H1 (cell line): ENCODE data around the gene TMEM253. TPM values are rescaled to one million over a fixed set of nuclear protein-coding genes. Genes with fewer than 3 reads are reported as not detected.

ENCODE experiments used
- CTCF ChIA-PET: fragments of 300-600 bp; sonication (Branson Sonifier 250); formaldehyde crosslinking; loops from one replicate; lab custom pipeline; 2021; ENCODE audit not compliant: partially characterized antibody; lab: Charles Lee
- POLR2A ChIA-PET: fragments of 300-600 bp; sonication (Branson Sonifier 250); formaldehyde crosslinking; loops from one replicate; lab custom pipeline; 2021; ENCODE audit warnings: inconsistent platforms; ENCODE audit not compliant: partially characterized antibody; lab: Charles Lee
- DNase-seq, 2 experiments: peaks; one replicate each; pipeline versions ENCODE4 v3.0.0 to v3.0.0-alpha.2; 2010 to 2022; ENCODE audit warnings: low spot score in 2 of 2, low read depth in 1 of 2, mixed read lengths in 1 of 2
- FAIRE-seq: peaks from 2 replicates; lab custom pipeline; 2011; peaks lifted over from hg19 to GRCh38; lab: Jason Lieb, UNC
- H2AFZ ChIP-seq: 2 replicates; pipeline ENCODE4 v1.8.1; 2012; ENCODE audit warnings: low read length, inconsistent platforms
- H2AK5ac ChIP-seq: 2 replicates; pipeline ENCODE4 v1.6.1; 2013; ENCODE audit warnings: low read depth, low read length
- H2BK120ac ChIP-seq: replicated peaks from 2 replicates; pipeline ENCODE3; 2013; ENCODE audit warnings: low read depth, low read length, inconsistent platforms
- H2BK12ac ChIP-seq: 2 replicates; pipeline ENCODE4 v1.6.1; 2013; ENCODE audit warnings: low read depth, low read length
- H2BK15ac ChIP-seq: 2 replicates; pipeline ENCODE4 v1.6.1; 2013; ENCODE audit warnings: low read length
- H2BK20ac ChIP-seq: 2 replicates; pipeline ENCODE4 v1.6.1; 2013; ENCODE audit warnings: low read length
- H2BK5ac ChIP-seq: 2 replicates; pipeline ENCODE4 v1.6.1; 2013; ENCODE audit warnings: low read depth, low read length
- H3K14ac ChIP-seq: 2 replicates; pipeline ENCODE4 v1.6.1; 2013; ENCODE audit warnings: inconsistent platforms; ENCODE audit not compliant: insufficient read length
- H3K18ac ChIP-seq: 2 replicates; pipeline ENCODE4 v1.6.1; 2013; ENCODE audit warnings: low read length; ENCODE audit errors: extremely low read depth
- H3K23ac ChIP-seq: 2 replicates; pipeline ENCODE4 v1.6.1; 2013; ENCODE audit warnings: inconsistent platforms; ENCODE audit not compliant: insufficient read length
- H3K23me2 ChIP-seq: 2 replicates; pipeline ENCODE4 v1.6.1; 2013; ENCODE audit warnings: low read depth, low read length
- H3K27ac ChIP-seq: 2 replicates; pipeline ENCODE4 v1.6.1; 2011; ENCODE audit warnings: low read depth, low read length, inconsistent platforms
- H3K27me3 ChIP-seq, 4 experiments: replicated peaks in 1 of 4; 1 replicate in 1 of 4; 2 replicates in 3 of 4; pipeline versions ENCODE4 v1.6.1 to v1.8.1; 2011 to 2013; ENCODE audit warnings: low read length in 3 of 4, mild to moderate bottlenecking in 3 of 4, inconsistent platforms in 2 of 4, mixed read lengths in 2 of 4, moderate library complexity in 1 of 4; ENCODE audit not compliant: control insufficient read depth in 3 of 4, insufficient read depth in 3 of 4; ENCODE audit errors: extremely low read depth in 1 of 4
- H3K36me3 ChIP-seq, 4 experiments: 2 replicates each; pipeline versions ENCODE4 v1.6.1 to v1.8.1; 2011 to 2013; ENCODE audit warnings: mild to moderate bottlenecking in 4 of 4, low read length in 3 of 4, moderate library complexity in 2 of 4, control low read depth in 1 of 4, inconsistent platforms in 1 of 4; ENCODE audit not compliant: insufficient read depth in 4 of 4, control insufficient read depth in 2 of 4
- H3K4ac ChIP-seq: replicated peaks from 2 replicates; pipeline ENCODE3; 2013; ENCODE audit warnings: low read length, low read depth, mixed read lengths, inconsistent platforms; ENCODE audit not compliant: insufficient read length
- H3K4me1 ChIP-seq, 4 experiments: replicated peaks in 1 of 4; 1 replicate in 1 of 4; 2 replicates in 3 of 4; pipeline versions ENCODE4 v1.6.1 to v1.8.1; 2011 to 2013; ENCODE audit warnings: low read length in 3 of 4, inconsistent platforms in 2 of 4, mixed read lengths in 1 of 4; ENCODE audit not compliant: insufficient read depth in 4 of 4, control insufficient read depth in 3 of 4
- H3K4me2 ChIP-seq, 2 experiments: 2 replicates each; pipeline versions ENCODE4 v1.6.1 to v1.8.1; 2011 to 2013; ENCODE audit warnings: low read depth in 2 of 2, low read length in 2 of 2, control low read depth in 1 of 2, inconsistent platforms in 1 of 2, mild to moderate bottlenecking in 1 of 2; ENCODE audit not compliant: insufficient read depth in 1 of 2
- H3K4me3 ChIP-seq, 4 experiments: fragments of 200-600, 300-600 bp in 1 of 4; sonication (generic), shearing (Covaris generic), sonication (Bioruptor Twin) in 1 of 4; 2 replicates each; pipeline versions ENCODE4 v1.5.1 to v1.8.1; 2011 to 2016; ENCODE audit warnings: low read length in 4 of 4, low read depth in 3 of 4, control low read depth in 2 of 4, inconsistent platforms in 2 of 4, mild to moderate bottlenecking in 2 of 4, mixed read lengths in 1 of 4, moderate library complexity in 1 of 4; ENCODE audit not compliant: insufficient read depth in 2 of 4; ENCODE audit errors: extremely low read depth in 1 of 4
- H3K56ac ChIP-seq: replicated peaks from 2 replicates; pipeline ENCODE3; 2013; ENCODE audit warnings: low read depth, mild to moderate bottlenecking, mixed read lengths, low read length, inconsistent platforms; ENCODE audit not compliant: insufficient read length
- H3K79me1 ChIP-seq: 2 replicates; pipeline ENCODE4 v1.6.1; 2013; ENCODE audit warnings: low read depth, low read length, control low read depth
- H3K79me2 ChIP-seq, 2 experiments: 2 replicates each; pipeline versions ENCODE4 v1.6.1 to v1.8.1; 2012 to 2013; ENCODE audit warnings: low read length in 2 of 2, mild to moderate bottlenecking in 2 of 2, inconsistent platforms in 1 of 2; ENCODE audit not compliant: insufficient read depth in 2 of 2, control insufficient read depth in 1 of 2
- H3K9ac ChIP-seq, 4 experiments: replicated peaks in 1 of 4; 1 replicate in 1 of 4; 2 replicates in 3 of 4; pipeline versions ENCODE4 v1.6.1 to v1.8.1; 2011 to 2013; ENCODE audit warnings: low read depth in 3 of 4, low read length in 3 of 4, control low read depth in 2 of 4, mild to moderate bottlenecking in 2 of 4, moderate library complexity in 2 of 4, inconsistent platforms in 1 of 4; ENCODE audit errors: extremely low read depth in 1 of 4
- H3K9me3 ChIP-seq, 2 experiments: 2 replicates each; pipeline versions ENCODE4 v1.6.1 to v1.8.1; 2012 to 2013; ENCODE audit warnings: mild to moderate bottlenecking in 2 of 2, moderate library complexity in 2 of 2, control low read depth in 1 of 2, inconsistent platforms in 1 of 2, low read depth in 1 of 2, low read length in 1 of 2, mixed read lengths in 1 of 2; ENCODE audit not compliant: insufficient read depth in 2 of 2
- H4K20me1 ChIP-seq, 2 experiments: replicated peaks in 1 of 2; 2 replicates each; pipeline versions ENCODE3 to v1.8.1; 2011 to 2013; ENCODE audit warnings: inconsistent platforms in 2 of 2, low read length in 2 of 2, mild to moderate bottlenecking in 1 of 2; ENCODE audit not compliant: insufficient read depth in 2 of 2, control insufficient read depth in 1 of 2
- H4K5ac ChIP-seq: 2 replicates; pipeline ENCODE4 v1.6.1; 2013; ENCODE audit warnings: low read length, low read depth, mixed read lengths, inconsistent platforms; ENCODE audit not compliant: insufficient read length
- H4K8ac ChIP-seq: 2 replicates; pipeline ENCODE4 v1.8.0; 2013; ENCODE audit warnings: mild to moderate bottlenecking, moderate library complexity, low read length, inconsistent platforms; ENCODE audit not compliant: insufficient read depth; ENCODE audit errors: extremely low read depth
- H4K91ac ChIP-seq: replicated peaks from 2 replicates; pipeline ENCODE3; 2013; ENCODE audit warnings: low read length, mixed read lengths, inconsistent platforms; ENCODE audit not compliant: insufficient read length
- CBX8 ChIP-seq: fragments of 300-800, 300-1000 bp; sonication (generic); IDR thresholded peaks from 2 replicates; pipeline ENCODE4 v1.7.1; 2016; ENCODE audit warnings: low read depth, low read length, borderline replicate concordance
- CTCF ChIP-seq, 3 experiments: IDR thresholded peaks; 1 replicate in 2 of 3; 2 replicates in 1 of 3; pipeline versions ENCODE4 v1.5.1 to v1.6.1; 2011; ENCODE audit warnings: low read length in 3 of 3, mild to moderate bottlenecking in 3 of 3, inconsistent platforms in 2 of 3, low read depth in 1 of 3, moderate library complexity in 1 of 3; ENCODE audit not compliant: insufficient read depth in 1 of 3; ENCODE audit errors: control extremely low read depth in 1 of 3
- KDM4A ChIP-seq: IDR thresholded peaks from one replicate; pipeline ENCODE4 v1.7.1; 2012; ENCODE audit warnings: low read depth, mild to moderate bottlenecking, moderate library complexity, low read length, inconsistent platforms; ENCODE audit not compliant: severe bottlenecking
- RXRA ChIP-seq: IDR thresholded peaks from 2 replicates; pipeline ENCODE4 v1.6.1; 2011; ENCODE audit warnings: low read depth, mild to moderate bottlenecking, low read length, moderate library complexity; ENCODE audit not compliant: insufficient read depth
- SP2 ChIP-seq: IDR thresholded peaks from 2 replicates; pipeline ENCODE4 v1.6.1; 2012; ENCODE audit warnings: mild to moderate bottlenecking, low read length, inconsistent platforms
- WGBS, 2 experiments: shearing (Covaris generic) in 1 of 2; methylation state at CpG; one replicate each; pipeline versions ENCODE4 v1.1.6 to v1.1.7; 2013 to 2015; ENCODE audit warnings: low lambda C conversion rate in 2 of 2, mixed read lengths in 2 of 2, inconsistent platforms in 1 of 2, low coverage in 1 of 2, missing lambda C conversion rate in 1 of 2; ENCODE audit not compliant: insufficient replicate concordance in 2 of 2, insufficient coverage in 1 of 2, insufficient read length in 1 of 2; ENCODE audit errors: extremely low coverage in 1 of 2, missing lambda C conversion rate in 1 of 2; 5-methylcytosine and 5-hydroxymethylcytosine counted together
- polyA plus RNA-seq, 7 experiments: library from polyadenylated mRNA; depleted of rRNA in 3 of 7; stranded (reverse) in 5 of 7; unstranded in 2 of 7; fragments of >200 nt in 5 of 7; fragments of 200-250 nt in 2 of 7; gene quantifications; 1 replicate in 5 of 7; 2 replicates in 1 of 7; 4 replicates in 1 of 7; pipeline versions ENCODE4 v1.2.1 to v1.2.3, GENCODE V29; 2011 to 2013; ENCODE audit warnings: missing spikeins in 2 of 7, mixed read lengths in 2 of 7
- total RNA-seq: library from RNA; stranded (reverse); fragmentation: NEBNext Ultra II Directional; extraction: Animal tissue kit (Norgen Biotek cat#: 25700); gene quantifications from 2 replicates; pipeline ENCODE4 v1.2.1, GENCODE V29; 2021

The TMEM253 gene
- total and polyA plus RNA-seq, 2 of the 8 experiments (the other 6 are each of a cell fraction or from before 2014, with no cell fraction given), result 1.9 to 2.2 TPM

- Histone ChIP-seq H3K9me3 (no peaks in the 10 kb centered on the region), H3K14ac (no peak overlapping the region), H2BK12ac (no peak overlapping the region), H3K79me1 (no peaks in the 10 kb centered on the region; the same call in 1 of the 2 replicates), H2BK5ac (no peak overlapping the region), H2BK20ac (no peak overlapping the region), H3K9ac (no peak overlapping the region), H4K20me1 (peaks cover 6 to 7% of the 10 kb centered on the region in 2 experiments), H2AK5ac (no peak overlapping the region), H3K4ac (no peak overlapping the region), H4K91ac (no peak overlapping the region), H3K56ac (no peak overlapping the region), H4K8ac (no peak overlapping the region), H3K4me2 (no peak overlapping the region), H3K23me2 (no peaks in the 10 kb centered on the region), H2AFZ (no peak overlapping the region), H3K18ac (no peak overlapping the region), H3K27ac (no peak overlapping the region), H4K5ac (no peak overlapping the region), H2BK120ac (no peak overlapping the region), H3K79me2 (no peaks in the 10 kb centered on the region), H2BK15ac (no peak overlapping the region), H3K27me3 (no peaks in the 10 kb centered on the region), H3K4me3 (no peak overlapping the region), H3K36me3 (peaks cover 25 to 79% (median 61%) of the 10 kb centered on the region in 4 experiments), H3K23ac (no peak overlapping the region), H3K4me1 (peaks cover 0 to 5% (median 0%) of the 10 kb centered on the region in 4 experiments; a peak in 2 of 7 replicates)
- FAIRE-seq (no peak), DNase-seq (no peak)
- ChIA-PET POLR2A (interaction anchor here (0.8 to 12.4 kb wide), 11 partner anchors 8 to 69 kb away, joined by 3 to 245 read pairs (median 4); partner anchors contain the start of genes ARHGEF40, RNASE8 and ZNF219), CTCF (interaction anchor here (0.7 to 10.2 kb wide), 9 partner anchors 9 to 415 kb away, joined by 3 to 148 read pairs (median 5); partner anchors contain the start of gene TMEM253)
- 88 to 100% methylated on average over 1 to 11 of the region's 11 CpGs for WGBS, 2 experiments
- no peak for TF ChIP-seq CTCF (IDR thresholded peaks at IDR 0.05; ENCODE audit: control extremely low read depth in 1 of 3, insufficient read depth in 1 of 3, low read depth in 1 of 3, low read length in 3 of 3)
- TF ChIP-seq RXRA, result no peak
- no peak for TF ChIP-seq CBX8
- TF ChIP-seq SP2, result no peak
- no peak for TF ChIP-seq KDM4A
These were observed 17.1 kb upstream of the TMEM253 start for GRCh38 chr14:21083565-21084325.
